ENCODE data around the gene DONSON.

Gene DONSON

GRCh38 chr21:33537212-33537611 lies 51.3 kb downstream of the DONSON start:
- TF ChIP-seq ZFX (IDR thresholded peaks at IDR 0.05; ENCODE audit: borderline replicate concordance) (no peak), CTCF (IDR thresholded peaks at IDR 0.05) (no peak)
- no peak overlapping the region for H3K27ac ChIP-seq

GRCh38 chr21:33531007-33531406 lies 57.5 kb downstream of the DONSON start:
- H3K27ac ChIP-seq: no peak overlapping the region
- TF ChIP-seq CTCF (IDR thresholded peaks at IDR 0.05) (no peak), ZFX (IDR thresholded peaks at IDR 0.05; ENCODE audit: borderline replicate concordance) (no peak)
